H1 (cell line): ENCODE data around the gene LGALS3. TPM values are rescaled to one million over a fixed set of nuclear protein-coding genes. Genes with fewer than 3 reads are reported as not detected.

Experiments
- JUND ChIP-seq: IDR thresholded peaks from 2 replicates; pipeline ENCODE4 v1.6.1; 2011; ENCODE audit warnings: mild to moderate bottlenecking, improper control_type of control experiment, low read length
- SIN3A ChIP-seq, 2 experiments: IDR thresholded peaks in 1 of 2; conservative IDR thresholded peaks in 1 of 2; 2 replicates each; pipeline ENCODE4 v1.6.1; 2011 to 2012; ENCODE audit warnings: low read length in 2 of 2, improper control_type of control experiment in 1 of 2, low read depth in 1 of 2, mild to moderate bottlenecking in 1 of 2
- SRF ChIP-seq: IDR thresholded peaks from 2 replicates; pipeline ENCODE4 v1.6.1; 2011; ENCODE audit warnings: mild to moderate bottlenecking, low read depth, low read length, moderate library complexity
- polyA plus RNA-seq, 7 experiments: library from polyadenylated mRNA; depleted of rRNA in 3 of 7; stranded (reverse) in 5 of 7; unstranded in 2 of 7; fragments of >200 nt in 5 of 7; fragments of 200-250 nt in 2 of 7; gene quantifications; 1 replicate in 5 of 7; 2 replicates in 1 of 7; 4 replicates in 1 of 7; pipeline versions ENCODE4 v1.2.1 to v1.2.3, GENCODE V29; 2011 to 2013; ENCODE audit warnings: missing spikeins in 2 of 7, mixed read lengths in 2 of 7
- total RNA-seq: library from RNA; stranded (reverse); fragmentation: NEBNext Ultra II Directional; extraction: Animal tissue kit (Norgen Biotek cat#: 25700); gene quantifications from 2 replicates; pipeline ENCODE4 v1.2.1, GENCODE V29; 2021
- TF ChIP-seq, protein P1 (sequence below): IDR thresholded peaks from 2 replicates; pipeline ENCODE4 v1.6.1; 2012; ENCODE audit warnings: low read length, inconsistent platforms

LGALS3 gene
- total and polyA plus RNA-seq, 2 of the 8 experiments (the other 6 are each of a cell fraction or from before 2014, with no cell fraction given), result 9.7 to 14.5 TPM

DNA sequence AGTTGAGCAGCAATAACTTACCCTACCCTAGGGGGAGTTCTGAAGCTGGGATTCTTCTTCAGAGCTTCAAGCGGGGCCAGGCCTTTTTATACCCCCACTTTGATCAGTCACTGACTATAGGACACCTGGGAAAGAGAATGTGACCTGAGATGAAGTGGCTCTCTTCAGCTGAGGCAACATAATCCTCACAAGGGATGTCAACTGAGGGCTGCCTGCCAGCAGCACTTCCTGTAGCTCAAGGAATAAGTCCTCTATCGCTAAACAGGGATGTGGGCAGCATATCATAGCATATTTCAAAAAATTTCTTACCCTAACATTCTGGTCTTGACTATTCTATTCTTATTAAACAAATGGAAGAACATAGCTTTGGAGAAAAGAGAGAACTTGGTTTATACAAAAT is 17.4 kb downstream of the LGALS3 start (continued):
- TF ChIP-seq, protein P1, sequence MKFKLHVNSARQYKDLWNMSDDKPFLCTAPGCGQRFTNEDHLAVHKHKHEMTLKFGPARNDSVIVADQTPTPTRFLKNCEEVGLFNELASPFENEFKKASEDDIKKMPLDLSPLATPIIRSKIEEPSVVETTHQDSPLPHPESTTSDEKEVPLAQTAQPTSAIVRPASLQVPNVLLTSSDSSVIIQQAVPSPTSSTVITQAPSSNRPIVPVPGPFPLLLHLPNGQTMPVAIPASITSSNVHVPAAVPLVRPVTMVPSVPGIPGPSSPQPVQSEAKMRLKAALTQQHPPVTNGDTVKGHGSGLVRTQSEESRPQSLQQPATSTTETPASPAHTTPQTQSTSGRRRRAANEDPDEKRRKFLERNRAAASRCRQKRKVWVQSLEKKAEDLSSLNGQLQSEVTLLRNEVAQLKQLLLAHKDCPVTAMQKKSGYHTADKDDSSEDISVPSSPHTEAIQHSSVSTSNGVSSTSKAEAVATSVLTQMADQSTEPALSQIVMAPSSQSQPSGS, result no peak
- TF ChIP-seq JUND (no peak), SIN3A (conservative IDR thresholded peaks at IDR 0.05 in 1 of 2, IDR thresholded peaks at IDR 0.05 in 1 of 2; ENCODE audit: low read depth in 1 of 2, low read length in 2 of 2) (no peak), SRF (no peak)
